Measurements from ENCODE around the gene METTL2B.
"Not testable (repeated sequence)": the region's sequence is repeated elsewhere in the genome, so short reads cannot be mapped to it uniquely, and the experiment has no call there.

- TF ChIP-seq BACH1 (IDR thresholded peaks at IDR 0.05; ENCODE audit: low read length); POLR2AphosphoS5 (IDR thresholded peaks at IDR 0.05; ENCODE audit: low read depth, low read length); SUZ12 (IDR thresholded peaks at IDR 0.05; ENCODE audit: low read length); SP1 (IDR thresholded peaks at IDR 0.05; ENCODE audit: low read depth, low read length); CEBPB (IDR thresholded peaks at IDR 0.05; ENCODE audit: low read depth, low read length); CTCF (IDR thresholded peaks at IDR 0.05; ENCODE audit: control extremely low read depth in 1 of 3, insufficient read depth in 1 of 3, low read depth in 1 of 3, low read length in 3 of 3); RAD21 (IDR thresholded peaks at IDR 0.05 in 1 of 2, conservative IDR thresholded peaks at IDR 0.05 in 1 of 2; ENCODE audit: low read depth in 2 of 2, low read length in 2 of 2); POLR2A (IDR thresholded peaks at IDR 0.05; ENCODE audit: control extremely low read depth in 1 of 2, low read depth in 2 of 2, low read length in 2 of 2); YY1 (IDR thresholded peaks at IDR 0.05; ENCODE audit: low read depth, low read length); NANOG (IDR thresholded peaks at IDR 0.05; ENCODE audit: insufficient read depth, low read depth, low read length, poor library complexity, severe bottlenecking); ZNF274 (IDR thresholded peaks at IDR 0.05; ENCODE audit: borderline replicate concordance, extremely low read depth, low read length); TAF1 (IDR thresholded peaks at IDR 0.05; ENCODE audit: low read depth, low read length); PHF8 (conservative IDR thresholded peaks at IDR 0.05; ENCODE audit: low read depth, low read length); NRF1 (IDR thresholded peaks at IDR 0.05; ENCODE audit: low read depth, low read length): not testable (repeated sequence)
Measured at GRCh38 chr7:128546319-128546851, 69.8 kb downstream of the METTL2B start.
